Measurements from ENCODE around the gene ATG16L1.

The ATG16L1 gene

GRCh38 chr2:233227346-233227978 lies 24.0 kb upstream of the ATG16L1 start:
- DNase-seq (ENCODE audit: low spot score), result no peak

GRCh38 chr2:233228376-233228775 lies 23.1 kb upstream of the ATG16L1 start:
- no peak for DNase-seq (ENCODE audit: low spot score)

GRCh38 chr2:233233618-233234230 lies 17.7 kb upstream of the ATG16L1 start:
- no peak for DNase-seq (ENCODE audit: low spot score)

- DNase-seq (ENCODE audit: low spot score), result peak; percentile 75
Observed at GRCh38 chr2:233234264-233234663, 17.2 kb upstream of the ATG16L1 start.

- DNase-seq (ENCODE audit: low spot score), result no peak
Observed at GRCh38 chr2:233234996-233235395, 16.5 kb upstream of the ATG16L1 start.

- no peak for DNase-seq (ENCODE audit: low spot score)
Observed at GRCh38 chr2:233235977-233236376, 15.5 kb upstream of the ATG16L1 start.

GRCh38 chr2:233236820-233237589 lies 14.5 kb upstream of the ATG16L1 start:
- no peak for DNase-seq (ENCODE audit: low spot score)

- DNase-seq (ENCODE audit: low spot score), result peak; percentile 52
Observed at GRCh38 chr2:233240897-233241296, 10.6 kb upstream of the ATG16L1 start.

GRCh38 chr2:233241803-233242202 lies 9.7 kb upstream of the ATG16L1 start:
- no peak for DNase-seq (ENCODE audit: low spot score)

- no peak for DNase-seq (ENCODE audit: low spot score)
Observed at GRCh38 chr2:233242231-233242927, 9.1 kb upstream of the ATG16L1 start.

- DNase-seq (ENCODE audit: low spot score), result no peak
Observed at GRCh38 chr2:233243348-233243747, 8.1 kb upstream of the ATG16L1 start.

GRCh38 chr2:233244818-233245217 lies 6.7 kb upstream of the ATG16L1 start:
- no peak for DNase-seq (ENCODE audit: low spot score)

GRCh38 chr2:233245406-233245805 lies 6.1 kb upstream of the ATG16L1 start:
- no peak for DNase-seq (ENCODE audit: low spot score)

- DNase-seq (ENCODE audit: low spot score), result no peak
Observed at GRCh38 chr2:233247116-233247515, 4.4 kb upstream of the ATG16L1 start.

- peak; percentile 91 for DNase-seq (ENCODE audit: low spot score)
Observed at GRCh38 chr2:233247744-233248143, 3.7 kb upstream of the ATG16L1 start.

- DNase-seq (ENCODE audit: low spot score), result no peak
Observed at GRCh38 chr2:233248999-233249398, 2.5 kb upstream of the ATG16L1 start.

GRCh38 chr2:233250568-233250967 lies 905 bp upstream of the ATG16L1 start:
- no peak for DNase-seq (ENCODE audit: low spot score)

GRCh38 chr2:233250985-233251305 lies 528 bp upstream of the ATG16L1 start:
- DNase-seq (ENCODE audit: low spot score), result no peak

GRCh38 chr2:233252227-233252626 lies 754 bp downstream of the ATG16L1 start:
- DNase-seq (ENCODE audit: low spot score), result no peak

GRCh38 chr2:233255151-233255550 lies 3.7 kb downstream of the ATG16L1 start:
- DNase-seq (ENCODE audit: low spot score), result no peak

GRCh38 chr2:233256048-233256447 lies 4.6 kb downstream of the ATG16L1 start:
- no peak for DNase-seq (ENCODE audit: low spot score)

- DNase-seq (ENCODE audit: low spot score), result no peak
Observed at GRCh38 chr2:233258211-233258610, 6.7 kb downstream of the ATG16L1 start.

- no peak for DNase-seq (ENCODE audit: low spot score)
Observed at GRCh38 chr2:233259730-233260129, 8.3 kb downstream of the ATG16L1 start.
